ENCODE data around the gene SEC14L2. TPM values are rescaled to one million over a fixed set of nuclear protein-coding genes. Genes with fewer than 3 reads are reported as not detected.

Gene SEC14L2
- total RNA-seq, 1 experiment from 2014 or later: 8.2 TPM

GRCh38 chr22:30452861-30453260 is 56.0 kb downstream of the SEC14L2 start:
- no peak overlapping the region for H3K4me3 Mint-ChIP-seq
- no peak overlapping the region for H3K4me2 ChIP-seq (ENCODE audit: insufficient read depth, insufficient read length, low read length)

More at GRCh38 chr22:30452861-30453260, 56.0 kb downstream of the SEC14L2 start:
- Histone ChIP-seq H3K14ac (ENCODE audit: insufficient read depth, low read length) (no peak overlapping the region), H3K79me2 (ENCODE audit: insufficient read depth, low read length) (no peaks in the 10 kb centered on the region), H3K27ac (ENCODE audit: insufficient read length, low read depth, low read length) (no peak overlapping the region), H2BK12ac (ENCODE audit: insufficient read length, low read depth, low read length) (no peak overlapping the region), H3K18ac (ENCODE audit: insufficient read length, low read depth, low read length) (no peak overlapping the region), H3K4me1 (ENCODE audit: insufficient read depth, low read length) (no peaks in the 10 kb centered on the region), H3K23me2 (ENCODE audit: insufficient read length, low read depth, low read length, poor library complexity, severe bottlenecking) (no peaks in the 10 kb centered on the region), H2AFZ (ENCODE audit: low read length) (no peak overlapping the region), H3K56ac (ENCODE audit: insufficient read length, low read depth, low read length) (no peak overlapping the region), H3K4ac (ENCODE audit: low read depth, low read length) (no peak overlapping the region), H3T11ph (ENCODE audit: low read length) (no peak overlapping the region), H3K23ac (ENCODE audit: insufficient read length, low read depth, low read length) (no peak overlapping the region), H2BK15ac (ENCODE audit: low read depth, low read length) (no peak overlapping the region), H2BK5ac (ENCODE audit: insufficient read length, low read length) (no peak overlapping the region), H4K91ac (ENCODE audit: insufficient read length, low read depth, low read length) (no peak overlapping the region), H4K5ac (ENCODE audit: insufficient read length, low read depth, low read length) (no peak overlapping the region), H3K79me1 (ENCODE audit: insufficient read depth, low read depth, low read length, poor library complexity, severe bottlenecking) (no peaks in the 10 kb centered on the region), H3K27me3 (ENCODE audit: insufficient read depth, low read length) (no peaks in the 10 kb centered on the region), H4K20me1 (ENCODE audit: control insufficient read depth, insufficient read depth, insufficient read length) (no peaks in the 10 kb centered on the region), H2BK20ac (ENCODE audit: low read depth, low read length, poor library complexity, severe bottlenecking) (no peak overlapping the region), H2BK120ac (ENCODE audit: low read depth, low read length, poor library complexity, severe bottlenecking) (no peak overlapping the region), H2AK5ac (ENCODE audit: insufficient read length, low read length) (no peak overlapping the region), H3K9ac (ENCODE audit: extremely low read depth, insufficient read length, low read length) (no peak overlapping the region), H3K9me3 (ENCODE audit: control insufficient read depth, low read depth, low read length) (no peaks in the 10 kb centered on the region), H4K8ac (replicated peaks; ENCODE audit: insufficient read length, low read depth, low read length) (no peak overlapping the region)
- no peak overlapping the region for H3K27ac Mint-ChIP-seq
- no peak for DNase-seq
- no peaks in the 10 kb centered on the region for H3K4me1 Mint-ChIP-seq
- TF ChIP-seq CTCF (conservative IDR thresholded peaks at IDR 0.05): no peak
- WGBS (ENCODE audit: extremely low coverage, insufficient read length, low lambda C conversion rate): no CpG with 5 or more reads among the region's 6 CpGs
- no peaks in the 10 kb centered on the region for H3K9me3 Mint-ChIP-seq
- no peaks in the 10 kb centered on the region for H3K36me3 Mint-ChIP-seq (ENCODE audit: insufficient read depth in 1 of 3, low read depth in 3 of 3)
- peaks cover 7% of the 10 kb centered on the region; the same call in 1 of the 2 replicates for H3K27me3 Mint-ChIP-seq (ENCODE audit: low read depth)
